HFF-Myc (cell line): ENCODE data around the gene MAP4K5.

Source experiments
- DNase-seq: peaks from one replicate; pipeline ENCODE4 v3.0.0-alpha.2; 2011; ENCODE audit warnings: low read depth; ENCODE audit errors: extremely low read depth
- H3K4me3 ChIP-seq: replicated peaks from 2 replicates; pipeline ENCODE4 v1.5.1; 2011; ENCODE audit warnings: low read depth, mild to moderate bottlenecking, control low read depth, low read length
- TF ChIP-seq, protein P1 (sequence below): IDR thresholded peaks from 2 replicates; pipeline ENCODE4 v1.5.1; 2012; ENCODE audit warnings: mild to moderate bottlenecking, low read depth, low read length, control low read depth; ENCODE audit errors: missing control alignments

Gene MAP4K5

DNA sequence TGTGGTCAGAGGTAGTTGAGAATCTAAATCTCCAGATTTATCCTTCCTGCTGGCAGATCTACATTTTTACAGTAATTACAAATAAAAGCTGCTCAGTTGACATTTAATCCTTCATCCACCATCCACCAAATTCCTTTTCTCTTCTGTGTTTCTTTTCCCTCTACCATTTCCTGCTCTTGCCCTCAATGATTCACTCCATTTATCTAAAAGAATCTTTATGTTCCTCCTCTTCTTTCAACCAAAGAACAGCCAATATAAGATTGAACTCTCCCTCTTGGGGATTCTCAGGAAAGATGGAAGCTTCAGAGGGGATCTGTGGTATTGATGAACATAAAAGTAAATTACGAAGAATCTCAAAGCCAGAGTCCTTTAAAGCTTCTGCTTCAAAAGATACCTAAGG, 4.4 kb downstream of the MAP4K5 start:
- no peak for DNase-seq
- TF ChIP-seq, protein P1, sequence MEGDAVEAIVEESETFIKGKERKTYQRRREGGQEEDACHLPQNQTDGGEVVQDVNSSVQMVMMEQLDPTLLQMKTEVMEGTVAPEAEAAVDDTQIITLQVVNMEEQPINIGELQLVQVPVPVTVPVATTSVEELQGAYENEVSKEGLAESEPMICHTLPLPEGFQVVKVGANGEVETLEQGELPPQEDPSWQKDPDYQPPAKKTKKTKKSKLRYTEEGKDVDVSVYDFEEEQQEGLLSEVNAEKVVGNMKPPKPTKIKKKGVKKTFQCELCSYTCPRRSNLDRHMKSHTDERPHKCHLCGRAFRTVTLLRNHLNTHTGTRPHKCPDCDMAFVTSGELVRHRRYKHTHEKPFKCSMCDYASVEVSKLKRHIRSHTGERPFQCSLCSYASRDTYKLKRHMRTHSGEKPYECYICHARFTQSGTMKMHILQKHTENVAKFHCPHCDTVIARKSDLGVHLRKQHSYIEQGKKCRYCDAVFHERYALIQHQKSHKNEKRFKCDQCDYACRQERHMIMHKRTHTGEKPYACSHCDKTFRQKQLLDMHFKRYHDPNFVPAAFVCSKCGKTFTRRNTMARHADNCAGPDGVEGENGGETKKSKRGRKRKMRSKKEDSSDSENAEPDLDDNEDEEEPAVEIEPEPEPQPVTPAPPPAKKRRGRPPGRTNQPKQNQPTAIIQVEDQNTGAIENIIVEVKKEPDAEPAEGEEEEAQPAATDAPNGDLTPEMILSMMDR = no peak
- H3K4me3 ChIP-seq = no peak overlapping the region

DNA sequence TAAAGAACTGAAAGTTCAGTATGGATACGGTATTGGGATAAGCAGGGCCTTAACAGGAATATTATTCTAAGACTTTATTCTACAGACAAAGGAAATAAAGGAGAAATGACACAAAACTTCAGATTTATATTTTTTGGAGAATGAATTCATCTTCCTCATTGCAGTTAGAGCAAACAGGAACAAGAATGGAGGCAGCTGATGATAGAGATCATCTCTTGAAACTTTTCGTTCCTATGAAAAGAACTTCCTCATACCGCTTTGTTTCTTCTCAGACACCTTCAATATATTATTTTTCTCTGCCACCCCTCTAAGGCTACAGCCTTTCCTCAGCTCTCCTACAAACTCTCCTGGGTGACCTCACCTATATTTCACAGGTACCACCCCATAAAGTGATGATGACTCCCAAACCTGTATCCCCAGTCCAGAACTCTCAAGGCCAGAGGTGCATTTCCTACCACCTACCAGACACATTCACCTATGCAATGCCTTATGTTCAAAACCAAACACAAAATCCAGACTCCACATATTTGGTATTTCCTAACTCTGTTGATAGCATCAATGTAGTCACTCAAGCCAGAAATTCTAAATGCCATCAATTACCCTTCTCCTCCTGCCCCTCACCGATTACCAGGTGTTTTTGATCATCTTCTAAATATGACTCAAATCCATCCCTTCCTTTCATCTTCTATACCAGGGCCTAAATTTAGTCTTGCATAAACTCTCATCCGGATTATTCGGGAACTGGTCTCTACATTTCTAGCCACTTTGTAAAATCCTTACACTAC, 7.4 kb downstream of the MAP4K5 start:
- no peak for DNase-seq
- no peak overlapping the region for H3K4me3 ChIP-seq
- TF ChIP-seq, protein P1 = no peak

DNA sequence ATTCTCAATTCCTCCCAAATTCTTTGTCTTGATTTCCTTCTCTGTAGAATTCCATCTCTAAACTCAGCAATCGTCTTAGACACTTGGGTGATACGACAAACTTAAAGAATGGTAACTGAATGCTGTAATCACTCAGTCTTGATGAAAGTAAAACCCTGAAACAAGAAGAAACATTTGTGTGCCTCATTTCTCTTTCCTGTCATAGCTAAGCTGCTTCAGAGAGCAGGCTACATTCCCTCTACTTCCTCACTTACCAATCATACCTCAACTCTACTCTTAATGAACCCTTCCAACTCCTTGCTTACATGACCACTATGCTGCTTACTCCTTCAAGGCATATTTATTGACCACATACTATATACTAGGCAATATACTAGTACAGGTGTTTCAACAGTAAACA, 8.3 kb downstream of the MAP4K5 start:
- DNase-seq = no peak
- no peak overlapping the region for H3K4me3 ChIP-seq
- TF ChIP-seq, protein P1 = no peak

DNA sequence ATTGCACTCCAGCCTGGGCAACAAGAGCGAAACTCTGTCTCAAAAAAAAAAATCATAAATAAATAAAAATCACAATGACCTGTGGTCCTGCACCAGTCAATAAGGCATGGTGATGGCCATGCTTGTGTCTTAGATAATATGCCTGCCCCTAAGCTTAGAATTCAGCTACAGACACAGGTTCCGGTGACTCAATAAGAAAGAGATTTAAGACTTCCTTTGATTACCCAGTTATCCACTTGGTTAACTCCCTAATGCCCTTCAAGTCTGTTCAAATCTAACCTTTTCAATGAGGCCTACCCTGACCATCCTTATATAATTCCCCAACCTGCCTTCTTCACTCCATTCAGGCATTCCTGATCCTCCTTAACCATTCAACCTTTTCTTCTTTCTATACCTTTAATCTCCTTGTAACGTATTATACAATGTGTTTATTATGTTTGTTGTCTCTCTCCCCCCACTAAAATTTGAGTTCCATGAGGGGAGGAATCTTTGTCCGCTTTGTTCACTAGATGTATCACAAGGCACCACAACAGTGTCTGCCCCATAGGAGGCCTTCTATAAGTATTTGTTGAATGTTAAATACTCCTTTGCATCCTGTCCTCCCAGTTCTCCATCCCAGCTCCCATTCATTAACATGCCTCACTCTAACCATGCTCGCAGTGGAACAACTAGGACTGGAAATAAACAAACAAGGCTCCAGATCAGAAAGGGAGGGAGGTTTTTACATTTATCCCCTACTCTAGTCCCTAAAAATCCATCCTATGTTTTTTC, 8.9 kb downstream of the MAP4K5 start:
- no peak overlapping the region for H3K4me3 ChIP-seq
- TF ChIP-seq, protein P1 = no peak

DNA sequence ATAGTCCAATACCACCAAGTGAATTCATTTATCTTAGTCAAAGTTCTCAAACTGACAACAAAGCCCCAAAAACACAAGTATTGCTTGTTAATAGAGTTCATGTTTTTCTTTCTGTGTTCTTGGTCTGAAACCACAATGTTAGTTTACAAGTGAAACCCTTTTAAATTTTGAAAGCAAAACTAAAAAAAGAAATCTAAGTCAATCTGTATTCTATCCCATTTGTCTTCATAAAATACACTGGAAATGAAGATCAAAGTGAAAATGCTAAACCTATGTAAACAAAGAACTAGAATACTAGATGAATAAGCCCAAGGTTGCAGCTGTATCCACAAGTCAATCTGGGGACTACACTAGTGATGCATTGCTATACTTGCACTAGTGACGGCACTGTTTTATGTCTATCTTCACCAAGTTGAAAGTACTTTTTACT, 10.4 kb downstream of the MAP4K5 start:
- H3K4me3 ChIP-seq = no peak overlapping the region
- DNase-seq = no peak
- TF ChIP-seq, protein P1 = no peak

More for the DNA sequence above, 8.9 kb downstream of the MAP4K5 start:
- no peak for DNase-seq

DNA sequence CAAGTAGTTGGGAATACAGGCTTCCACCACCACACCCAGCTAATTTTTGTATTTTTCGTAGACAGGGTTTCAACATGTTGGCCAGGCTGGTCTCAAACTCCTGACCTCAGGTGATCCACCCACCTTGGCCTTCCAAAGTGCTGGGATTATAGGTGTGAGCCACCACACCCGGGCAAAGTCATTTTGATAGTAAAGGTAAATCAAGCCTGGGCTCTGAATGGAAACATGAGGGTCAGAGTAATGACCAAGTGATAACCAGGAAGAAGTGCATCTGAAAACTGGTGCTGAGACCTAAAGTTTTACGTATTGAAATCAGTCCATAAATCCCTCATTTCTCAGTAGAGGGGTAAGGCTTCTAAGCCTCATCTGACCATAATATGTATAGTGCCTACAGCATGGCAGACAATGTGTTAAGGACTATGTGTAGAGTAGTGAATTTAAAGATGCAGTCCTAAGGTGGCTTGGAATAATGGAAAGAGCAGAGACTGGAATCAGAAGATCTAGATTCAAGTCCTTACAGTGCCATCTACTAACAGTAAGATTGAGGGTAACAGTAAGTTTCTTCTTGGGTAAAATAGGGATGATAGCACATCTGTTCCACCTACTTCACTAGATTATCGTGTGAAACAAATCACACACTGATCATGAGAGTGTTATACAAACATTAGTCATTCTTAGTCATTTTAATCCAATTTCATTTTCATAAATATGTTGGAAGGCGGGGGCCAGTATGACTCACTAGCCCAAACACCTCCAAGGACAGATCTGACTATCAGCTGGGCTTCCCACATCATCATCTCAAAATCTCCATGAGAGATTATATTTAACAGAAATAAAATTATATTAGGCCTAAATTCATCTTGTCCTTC, 11.2 kb downstream of the MAP4K5 start:
- no peak for DNase-seq
- H3K4me3 ChIP-seq = no peak overlapping the region
- TF ChIP-seq, protein P1 = no peak
